Measurements from ENCODE around the gene DCDC2C. TPM values are rescaled to one million over a fixed set of nuclear protein-coding genes. Genes with fewer than 3 reads are reported as not detected.
A peak's percentile ranks its signal among the peaks of the same experiment; 100 is the strongest.

The DCDC2C gene
- total and polyA plus RNA-seq, 2 donors from 2014 or later, result not detected

DNA sequence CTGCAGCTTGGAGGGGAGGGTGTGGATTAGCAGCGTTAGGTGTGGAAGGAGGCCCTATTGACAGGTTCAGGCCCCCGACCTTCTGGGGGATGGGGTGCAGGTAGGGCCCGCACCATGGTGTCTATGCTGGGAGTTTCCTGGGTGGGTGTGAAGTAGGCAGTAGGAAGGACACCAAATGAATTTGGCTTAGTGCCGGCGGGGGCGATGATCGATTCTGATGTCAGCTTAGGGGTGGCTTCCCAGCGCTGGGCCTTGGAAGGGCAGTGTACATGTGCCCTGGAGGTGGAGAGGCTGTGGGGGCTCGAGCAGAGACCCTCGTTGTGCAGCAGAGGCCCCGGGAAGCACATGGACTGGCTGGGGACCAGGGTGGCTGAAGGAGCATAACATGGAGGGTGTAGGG is 21.6 kb downstream of the DCDC2C start:
- no peak overlapping the region for H3K4me3 ChIP-seq (ENCODE audit: low read length in 3 of 3)
- no peak overlapping the region for H3K9ac ChIP-seq (ENCODE audit: low read length in 3 of 3)
- H3K27ac ChIP-seq (ENCODE audit: low read depth in 2 of 2, low read length in 2 of 2), result no peak overlapping the region
- DNase-seq (no peak), FAIRE-seq (no peak)
- no peak for TF ChIP-seq CTCF (IDR thresholded peaks at IDR 0.05; ENCODE audit: borderline replicate concordance, extremely low read depth, insufficient read depth)
- no peaks in the 10 kb centered on the region for H3K9me3 ChIP-seq (ENCODE audit: control insufficient read depth in 2 of 3, insufficient read depth in 1 of 3, low read length in 3 of 3)
- H3K27me3 ChIP-seq (ENCODE audit: control insufficient read depth, insufficient read depth, low read length), result no peaks in the 10 kb centered on the region
- no peaks in the 10 kb centered on the region for H3K36me3 ChIP-seq (ENCODE audit: control insufficient read depth in 2 of 3, insufficient read depth in 3 of 3, low read length in 3 of 3)
- no peaks in the 10 kb centered on the region for H3K4me1 ChIP-seq (ENCODE audit: control insufficient read depth in 2 of 3, insufficient read depth in 2 of 3, low read depth in 1 of 3, low read length in 3 of 3)
- intact Hi-C loops (cut with DNase I), result no loop called here

- no peaks in the 10 kb centered on the region for H3K36me3 ChIP-seq (ENCODE audit: control insufficient read depth in 2 of 3, insufficient read depth in 3 of 3, low read length in 3 of 3)
- H3K27me3 ChIP-seq (ENCODE audit: control insufficient read depth, insufficient read depth, low read length), result no peaks in the 10 kb centered on the region
- no peak for FAIRE-seq
- intact Hi-C loops (cut with DNase I), result no loop called here
- no peak overlapping the region for H3K27ac ChIP-seq (ENCODE audit: low read depth in 2 of 2, low read length in 2 of 2)
- H3K9ac ChIP-seq (ENCODE audit: low read length in 3 of 3), result no peak overlapping the region
- no peak for TF ChIP-seq CTCF (IDR thresholded peaks at IDR 0.05; ENCODE audit: borderline replicate concordance, extremely low read depth, insufficient read depth)
- H3K4me1 ChIP-seq (ENCODE audit: control insufficient read depth in 2 of 3, insufficient read depth in 2 of 3, low read depth in 1 of 3, low read length in 3 of 3), result no peaks in the 10 kb centered on the region
- peak in 1 of 5 donors; percentile 7 for DNase-seq
- no peaks in the 10 kb centered on the region for H3K9me3 ChIP-seq (ENCODE audit: control insufficient read depth in 2 of 3, insufficient read depth in 1 of 3, low read length in 3 of 3)
- H3K4me3 ChIP-seq (ENCODE audit: low read length in 3 of 3), result no peak overlapping the region
Measured at GRCh38 chr2:3725458-3726250, 22.3 kb downstream of the DCDC2C start.

DNA sequence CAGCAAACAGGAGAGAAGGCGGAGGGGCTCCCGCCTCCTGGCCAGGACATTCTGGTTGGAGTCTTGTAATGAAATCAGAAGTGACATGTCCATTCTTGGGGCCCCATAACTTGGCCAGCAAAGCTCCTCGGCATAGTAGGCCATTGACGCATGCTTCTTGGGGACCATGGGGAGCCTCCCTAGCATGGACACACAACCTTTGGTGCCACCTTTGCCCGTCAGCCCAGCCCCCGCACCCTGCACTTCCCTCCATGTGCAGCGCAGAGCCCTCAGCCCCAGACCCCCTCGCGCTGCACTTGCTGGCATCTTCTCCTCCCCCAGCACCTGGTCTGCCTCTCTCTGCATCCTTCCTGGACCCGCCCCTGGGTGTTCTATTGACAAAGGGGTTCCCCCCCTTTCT is 23.1 kb downstream of the DCDC2C start:
- DNase-seq (no peak), FAIRE-seq (no peak)
- no peak overlapping the region for H3K9ac ChIP-seq (ENCODE audit: low read length in 3 of 3)
- no peak overlapping the region for H3K4me3 ChIP-seq (ENCODE audit: low read length in 3 of 3)
- H3K36me3 ChIP-seq (ENCODE audit: control insufficient read depth in 2 of 3, insufficient read depth in 3 of 3, low read length in 3 of 3), result no peaks in the 10 kb centered on the region
- no peaks in the 10 kb centered on the region for H3K4me1 ChIP-seq (ENCODE audit: control insufficient read depth in 2 of 3, insufficient read depth in 2 of 3, low read depth in 1 of 3, low read length in 3 of 3)
- no peaks in the 10 kb centered on the region for H3K9me3 ChIP-seq (ENCODE audit: control insufficient read depth in 2 of 3, insufficient read depth in 1 of 3, low read length in 3 of 3)
- H3K27me3 ChIP-seq (ENCODE audit: control insufficient read depth, insufficient read depth, low read length), result no peaks in the 10 kb centered on the region
- no peak overlapping the region for H3K27ac ChIP-seq (ENCODE audit: low read depth in 2 of 2, low read length in 2 of 2)
- TF ChIP-seq CTCF (IDR thresholded peaks at IDR 0.05; ENCODE audit: borderline replicate concordance, extremely low read depth, insufficient read depth), result no peak
- intact Hi-C loops (cut with DNase I), result no loop called here

Measured in kidney (tissue), 14 donors.